Neuronal stem cell (in vitro differentiated cells): ENCODE measurements around the gene PRDM5.
A peak's percentile ranks its signal among the peaks of the same experiment; 100 is the strongest.

Experiments used
- DNase-seq: peaks from one replicate; pipeline ENCODE4 v3.0.0-alpha.2; 2013; ENCODE audit warnings: low spot score
- H2AFZ ChIP-seq: one replicate; pipeline ENCODE4 v1.6.1; 2013; ENCODE audit warnings: mild to moderate bottlenecking, low read length, inconsistent platforms
- H2AK5ac ChIP-seq: 2 replicates; pipeline ENCODE4 v1.6.1; 2013; ENCODE audit warnings: low read depth, mild to moderate bottlenecking, inconsistent platforms, low read length, moderate library complexity, mixed read lengths
- H2BK120ac ChIP-seq: 2 replicates; pipeline ENCODE4 v1.6.1; 2013; ENCODE audit warnings: low read depth, mild to moderate bottlenecking, inconsistent platforms, low read length, moderate library complexity, mixed read lengths
- H2BK12ac ChIP-seq: one replicate; pipeline ENCODE4 v1.6.1; 2013; ENCODE audit warnings: low read length, inconsistent platforms
- H2BK15ac ChIP-seq: 2 replicates; pipeline ENCODE4 v1.6.1; 2013; ENCODE audit warnings: mild to moderate bottlenecking, low read length, inconsistent platforms, mixed read lengths
- H2BK5ac ChIP-seq: one replicate; pipeline ENCODE4 v1.6.1; 2013; ENCODE audit warnings: inconsistent platforms, mild to moderate bottlenecking, low read length, moderate library complexity
- H3K14ac ChIP-seq: one replicate; pipeline ENCODE4 v1.6.1; 2013; ENCODE audit warnings: low read length, inconsistent platforms
- H3K18ac ChIP-seq: 2 replicates; pipeline ENCODE4 v1.6.1; 2013; ENCODE audit warnings: low read length, inconsistent platforms
- H3K23ac ChIP-seq: 2 replicates; pipeline ENCODE4 v1.6.1; 2013; ENCODE audit warnings: low read depth, mild to moderate bottlenecking, mixed read lengths, low read length, inconsistent platforms; ENCODE audit not compliant: poor library complexity
- H3K27ac ChIP-seq: replicated peaks from 3 replicates; pipeline ENCODE4 v1.5.1; 2013; ENCODE audit warnings: low read length, inconsistent platforms
- H3K27me3 ChIP-seq, 3 experiments: 2 replicates each; pipeline ENCODE4 v1.6.1; 2013; ENCODE audit warnings: low read length in 3 of 3, mild to moderate bottlenecking in 2 of 3, inconsistent platforms in 1 of 3, low read depth in 1 of 3, mixed read lengths in 1 of 3, moderate library complexity in 1 of 3; ENCODE audit not compliant: control insufficient read depth in 3 of 3, insufficient read depth in 3 of 3
- H3K36me3 ChIP-seq, 2 donors: replicated peaks in 1 of 2; 2 replicates each; pipeline ENCODE4 v1.6.1; 2013; ENCODE audit warnings: low read length in 2 of 2; ENCODE audit not compliant: control insufficient read depth in 2 of 2, insufficient read depth in 2 of 2
- H3K4ac ChIP-seq: 2 replicates; pipeline ENCODE4 v1.6.1; 2013; ENCODE audit warnings: inconsistent platforms, mild to moderate bottlenecking, low read length, moderate library complexity
- H3K4me1 ChIP-seq, 2 donors: 1 replicate in 1 of 2; 2 replicates in 1 of 2; pipeline ENCODE4 v1.6.1; 2013; ENCODE audit warnings: low read length in 2 of 2, low read depth in 1 of 2; ENCODE audit not compliant: control insufficient read depth in 2 of 2, insufficient read depth in 1 of 2
- H3K4me2 ChIP-seq: one replicate; pipeline ENCODE4 v1.6.1; 2013; ENCODE audit warnings: mild to moderate bottlenecking, low read length, inconsistent platforms; ENCODE audit not compliant: insufficient read depth, poor library complexity, severe bottlenecking
- H3K4me3 ChIP-seq, 2 donors: 2 replicates each; pipeline ENCODE4 v1.5.1; 2013; ENCODE audit warnings: low read length in 2 of 2, mild to moderate bottlenecking in 2 of 2, inconsistent platforms in 1 of 2, moderate library complexity in 1 of 2
- H3K79me1 ChIP-seq: one replicate; pipeline ENCODE4 v1.6.1; 2013; ENCODE audit warnings: low read depth, mild to moderate bottlenecking, inconsistent platforms, low read length, moderate library complexity
- H3K9ac ChIP-seq: one replicate; pipeline ENCODE4 v1.6.1; 2013; ENCODE audit warnings: mild to moderate bottlenecking, low read depth, low read length, inconsistent platforms; ENCODE audit not compliant: poor library complexity
- H3K9me3 ChIP-seq, 2 donors: replicated peaks in 1 of 2; 2 replicates each; pipeline versions ENCODE3 to v1.6.1; 2013; ENCODE audit warnings: low read length in 2 of 2, mild to moderate bottlenecking in 2 of 2, inconsistent platforms in 1 of 2, low read depth in 1 of 2, mixed read lengths in 1 of 2, moderate library complexity in 1 of 2; ENCODE audit not compliant: control insufficient read depth in 2 of 2, insufficient read depth in 1 of 2
- H4K8ac ChIP-seq: one replicate; pipeline ENCODE4 v1.6.1; 2013; ENCODE audit warnings: low read depth, mild to moderate bottlenecking, inconsistent platforms, low read length, moderate library complexity
- H4K91ac ChIP-seq: one replicate; pipeline ENCODE4 v1.6.1; 2013; ENCODE audit warnings: low read length, low read depth, mild to moderate bottlenecking, inconsistent platforms; ENCODE audit not compliant: poor library complexity
- WGBS, 2 donors: extraction: QIAGEN DNeasy Blood & Tissue Kit; methylation state at CpG; one replicate each; pipeline ENCODE4 v1.1.7; 2013; ENCODE audit warnings: missing lambda C conversion rate in 2 of 2, mixed read lengths in 1 of 2; ENCODE audit not compliant: insufficient read length in 2 of 2, insufficient replicate concordance in 1 of 2; ENCODE audit errors: extremely low coverage in 2 of 2; 5-methylcytosine and 5-hydroxymethylcytosine counted together

PRDM5 gene

DNA sequence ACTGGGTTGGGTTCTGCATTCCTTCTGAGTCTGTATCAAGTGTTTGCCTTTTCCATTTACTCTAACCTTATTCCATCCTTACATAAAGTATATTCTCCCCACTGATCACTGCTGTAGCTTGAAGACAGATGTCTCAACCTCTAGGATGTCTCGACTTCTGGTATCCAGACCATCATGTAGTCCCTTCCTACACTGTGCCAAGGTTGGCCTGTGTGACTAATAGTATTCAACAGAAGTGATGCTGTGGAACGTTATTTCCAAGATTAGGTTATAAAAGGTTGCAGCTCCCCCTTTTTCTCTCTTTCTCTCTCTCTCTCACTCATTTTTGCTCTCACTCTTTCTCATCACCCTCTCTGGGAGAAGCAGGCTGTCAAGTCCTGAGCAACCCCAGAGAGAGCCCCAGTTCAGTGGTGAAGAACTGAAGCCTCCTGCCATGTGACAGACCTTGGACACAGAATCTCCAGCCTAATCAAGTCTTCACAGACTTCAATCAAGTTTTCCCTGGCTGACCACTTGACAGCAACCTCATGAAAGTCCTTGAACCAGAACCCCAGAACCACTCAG lies 75.4 kb downstream of the PRDM5 start:
- Histone ChIP-seq H3K4ac (no peak overlapping the region), H2AFZ (no peak overlapping the region), H3K27ac (no peak overlapping the region), H3K36me3 (peaks cover 0 to 2% of the 10 kb centered on the region in 2 donors), H3K27me3 (no peaks in the 10 kb centered on the region), H3K4me2 (no peak overlapping the region), H2BK5ac (no peak overlapping the region), H2BK120ac (no peak overlapping the region), H3K9ac (no peak overlapping the region), H3K4me3 (peak overlapping the region in 1 of 2 donors; percentile 50), H2AK5ac (no peak overlapping the region), H3K4me1 (peaks cover 0 to 3% of the 10 kb centered on the region in 2 donors), H3K23ac (no peak overlapping the region), H3K79me1 (no peaks in the 10 kb centered on the region), H2BK12ac (no peak overlapping the region), H2BK15ac (no peak overlapping the region), H4K91ac (no peak overlapping the region), H4K8ac (no peak overlapping the region), H3K18ac (no peak overlapping the region), H3K9me3 (no peaks in the 10 kb centered on the region), H3K14ac (no peak overlapping the region)
- WGBS, 2 donors, result no CpG with 5 or more reads among the region's 2 CpGs
- no peak for DNase-seq

DNA sequence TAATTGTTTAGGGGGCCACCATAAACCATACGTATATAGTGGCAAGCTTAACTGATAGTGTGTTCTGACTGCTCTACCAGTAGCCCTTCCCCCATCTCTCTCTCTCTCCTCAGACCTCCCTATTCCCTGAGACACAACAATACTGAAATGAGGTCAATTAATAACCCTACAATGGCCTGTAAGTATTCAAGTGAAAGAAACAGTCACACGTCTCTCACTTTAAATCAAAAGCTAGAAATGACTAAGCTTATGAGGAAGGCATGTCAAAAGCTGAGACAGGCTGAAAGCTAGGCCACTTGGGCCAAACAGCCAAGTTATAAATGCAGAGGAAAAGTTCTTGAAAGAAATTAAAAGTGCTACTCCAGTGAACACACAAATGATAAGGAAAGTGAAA lies 78.0 kb downstream of the PRDM5 start:
- H4K8ac ChIP-seq, result no peak overlapping the region
- H2BK120ac ChIP-seq, result no peak overlapping the region
- no peak overlapping the region for H3K9ac ChIP-seq
- H2AFZ ChIP-seq, result no peak overlapping the region
- H3K4me1 ChIP-seq, result peaks cover 0 to 5% of the 10 kb centered on the region in 2 donors
- no peak for DNase-seq
- no peak overlapping the region for H3K27ac ChIP-seq
- no peak overlapping the region for H2BK15ac ChIP-seq
- no peak overlapping the region for H2BK12ac ChIP-seq
- H3K4me2 ChIP-seq, result no peak overlapping the region
- no peak overlapping the region for H3K23ac ChIP-seq
- H3K4me3 ChIP-seq, result no peak overlapping the region
- no CpG with 5 or more reads among the region's 2 CpGs for WGBS, 2 donors
- no peaks in the 10 kb centered on the region for H3K9me3 ChIP-seq
- H3K18ac ChIP-seq, result no peak overlapping the region
- H3K36me3 ChIP-seq, result no peaks in the 10 kb centered on the region
- no peak overlapping the region for H2BK5ac ChIP-seq
- H3K4ac ChIP-seq, result no peak overlapping the region
- H4K91ac ChIP-seq, result no peak overlapping the region
- H2AK5ac ChIP-seq, result no peak overlapping the region
- H3K14ac ChIP-seq, result no peak overlapping the region
- no peaks in the 10 kb centered on the region for H3K27me3 ChIP-seq
- no peaks in the 10 kb centered on the region for H3K79me1 ChIP-seq

DNA sequence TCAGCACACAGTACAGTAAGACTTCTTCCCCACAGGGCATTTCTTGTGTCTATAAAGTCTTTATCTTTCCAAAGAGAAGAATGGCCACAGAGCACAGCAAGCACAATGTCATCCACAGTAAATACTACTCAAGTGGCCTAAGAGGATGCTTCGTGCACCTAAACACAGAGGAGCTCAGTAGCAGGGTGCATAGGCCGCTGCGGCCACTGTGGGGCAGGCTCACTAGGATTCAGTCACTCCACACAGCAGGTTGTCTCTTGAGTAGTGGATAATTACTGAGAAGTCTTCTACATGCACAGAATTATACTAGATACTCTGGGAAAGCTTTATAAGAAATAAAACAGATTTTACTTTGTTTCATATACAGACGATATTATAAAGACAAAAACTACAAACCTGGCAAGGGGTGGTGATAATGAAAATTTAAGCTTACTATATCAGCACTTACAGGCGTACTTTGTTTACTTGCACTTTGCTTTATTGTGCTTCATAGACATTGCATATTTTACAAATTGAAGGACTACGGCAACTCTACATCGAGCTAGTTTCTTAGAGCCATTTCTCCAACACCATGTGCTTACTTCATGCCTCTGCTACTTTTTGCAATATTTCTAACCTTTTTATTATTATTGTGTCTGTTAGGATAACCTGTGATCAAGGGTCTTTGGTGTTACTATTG lies 78.5 kb downstream of the PRDM5 start:
- H2BK5ac ChIP-seq, result no peak overlapping the region
- no peak overlapping the region for H2BK120ac ChIP-seq
- no peaks in the 10 kb centered on the region for H3K79me1 ChIP-seq
- H3K27ac ChIP-seq, result no peak overlapping the region
- no peak overlapping the region for H3K23ac ChIP-seq
- H4K8ac ChIP-seq, result no peak overlapping the region
- no peaks in the 10 kb centered on the region for H3K27me3 ChIP-seq
- H3K9me3 ChIP-seq, result no peaks in the 10 kb centered on the region
- no peak overlapping the region for H3K4me3 ChIP-seq
- H3K4me2 ChIP-seq, result no peak overlapping the region
- no peak overlapping the region for H2BK15ac ChIP-seq
- H3K14ac ChIP-seq, result no peak overlapping the region
- H3K9ac ChIP-seq, result no peak overlapping the region
- H3K36me3 ChIP-seq, result peaks cover 0 to 3% of the 10 kb centered on the region in 2 donors
- no peak overlapping the region for H2AFZ ChIP-seq
- peaks cover 0 to 5% of the 10 kb centered on the region in 2 donors for H3K4me1 ChIP-seq
- no peak overlapping the region for H3K18ac ChIP-seq
- no peak overlapping the region for H3K4ac ChIP-seq
- no peak overlapping the region for H2AK5ac ChIP-seq
- no peak for DNase-seq
- no CpG with 5 or more reads among the region's 7 CpGs for WGBS, 2 donors
- H2BK12ac ChIP-seq, result no peak overlapping the region
- H4K91ac ChIP-seq, result no peak overlapping the region

DNA sequence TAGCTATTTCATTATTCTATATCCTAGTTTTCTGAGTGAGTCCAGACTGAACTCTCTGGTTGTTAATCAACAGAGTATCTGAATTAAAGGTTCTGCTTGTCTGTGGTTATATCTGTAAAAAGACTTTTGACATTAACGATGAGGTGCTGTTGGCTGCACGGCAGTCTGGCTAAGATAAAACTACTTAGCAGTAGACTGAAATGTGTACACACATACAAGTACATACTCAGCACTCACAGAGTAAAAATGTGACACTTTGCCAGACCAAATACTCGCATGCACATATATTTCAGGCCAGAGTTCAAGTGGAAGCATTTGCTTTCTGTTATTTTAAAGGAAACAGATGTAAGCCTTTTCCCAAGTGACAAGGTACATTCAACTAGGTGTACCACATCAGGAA lies 80.5 kb downstream of the PRDM5 start:
- H3K9me3 ChIP-seq, result no peaks in the 10 kb centered on the region
- no peaks in the 10 kb centered on the region for H3K79me1 ChIP-seq
- H2BK15ac ChIP-seq, result no peak overlapping the region
- whole genome bisulfite sequencing, 2 donors, result no CpG with 5 or more reads among the region's 3 CpGs
- no peak overlapping the region for H3K18ac ChIP-seq
- no peaks in the 10 kb centered on the region for H3K27me3 ChIP-seq
- no peak overlapping the region for H3K9ac ChIP-seq
- H3K4ac ChIP-seq, result no peak overlapping the region
- no peak overlapping the region for H3K4me2 ChIP-seq
- no peak overlapping the region for H4K91ac ChIP-seq
- H2BK5ac ChIP-seq, result no peak overlapping the region
- H2BK12ac ChIP-seq, result no peak overlapping the region
- DNase-seq, result no peak
- no peak overlapping the region for H3K4me3 ChIP-seq
- H3K23ac ChIP-seq, result no peak overlapping the region
- no peak overlapping the region for H2AK5ac ChIP-seq
- H4K8ac ChIP-seq, result no peak overlapping the region
- no peak overlapping the region for H2BK120ac ChIP-seq
- H3K27ac ChIP-seq, result no peak overlapping the region
- peaks cover 0 to 5% of the 10 kb centered on the region in 2 donors for H3K4me1 ChIP-seq
- H2AFZ ChIP-seq, result no peak overlapping the region
- peaks cover 2 to 7% of the 10 kb centered on the region in 2 donors for H3K36me3 ChIP-seq
- no peak overlapping the region for H3K14ac ChIP-seq
